A549 (cell line): ENCODE results near the gene RRAS2. TPM values are rescaled to one million over a fixed set of nuclear protein-coding genes. Genes with fewer than 3 reads are reported as not detected.
A peak's percentile ranks its signal among the peaks of the same experiment; 100 is the strongest.
"Not testable (repeated sequence)": the region's sequence is repeated elsewhere in the genome, so short reads cannot be mapped to it uniquely, and the experiment has no call there.

ENCODE experiments used
- ATAC-seq, 2 experiments: fragments of 200-7000 bp in 1 of 2; fragments of >200 bp in 1 of 2; cut with Nextera tagmentation in 1 of 2; cut with Tn5 transposase in 1 of 2; 3 replicates each; pipeline versions ENCODE4 v1.8.0 to v1.9.1; 2018 to 2020; ENCODE audit warnings: mild to moderate bottlenecking in 1 of 2, moderate library complexity in 1 of 2
- CTCF ChIA-PET: fragments of 300-600 bp; sonication (Branson Sonifier 250); formaldehyde crosslinking; extraction: SDS; loops from one replicate; lab custom pipeline; 2021; ENCODE audit warnings: antibody characterized with exemption, inconsistent platforms; lab: Yijun Ruan, JAX
- POLR2A ChIA-PET: fragments of 350-600 bp; formaldehyde crosslinking; extraction: SDS; loops from one replicate; lab custom pipeline; 2021; ENCODE audit warnings: antibody characterized with exemption, inconsistent platforms; lab: Yijun Ruan, JAX
- DNase-seq, 2 experiments: peaks; one replicate each; pipeline versions ENCODE4 v3.0.0 to v3.0.0-alpha.2; 2011 to 2016; ENCODE audit warnings: low read depth in 1 of 2, low spot score in 1 of 2
- FAIRE-seq: peaks from 2 replicates; lab custom pipeline; 2011; peaks lifted over from hg19 to GRCh38; lab: Jason Lieb, UNC
- H3K27ac ChIP-seq, 2 experiments: fragments of >200 bp; sonication (Bioruptor Twin); formaldehyde crosslinking; 3 replicates each; pipeline ENCODE4 v1.5.1; 2016 to 2017
- H3K4me1 ChIP-seq: fragments of >200 bp; sonication (Bioruptor Twin); formaldehyde crosslinking; 3 replicates; pipeline ENCODE4 v1.6.1; 2016
- H3K4me2 ChIP-seq: fragments of >200 bp; sonication (Bioruptor Twin); formaldehyde crosslinking; 3 replicates; pipeline ENCODE4 v1.6.1; 2016
- H3K4me3 ChIP-seq: fragments of >200 bp; sonication (Bioruptor Twin); formaldehyde crosslinking; 3 replicates; pipeline ENCODE4 v1.5.1; 2016
- H3K9me3 ChIP-seq: fragments of >200 bp; sonication (Bioruptor Twin); formaldehyde crosslinking; 3 replicates; pipeline ENCODE4 v1.6.1; 2016
- ATOH8 ChIP-seq: fragments of 250-450 bp; sonication (Bioruptor Pico); IDR thresholded peaks from 2 replicates; pipeline ENCODE4 v1.5.0; 2020; ENCODE audit warnings: low read depth, mild to moderate bottlenecking, moderate library complexity
- CHD2 ChIP-seq: fragments of 150-350 bp; IDR thresholded peaks from 2 replicates; pipeline ENCODE4 v1.6.1; 2014; ENCODE audit warnings: low read length; ENCODE audit not compliant: partially characterized antibody
- E2F6 ChIP-seq: IDR thresholded peaks from 2 replicates; pipeline ENCODE4 v1.6.1; 2012; ENCODE audit warnings: low read depth, borderline replicate concordance
- ELK1 ChIP-seq: fragments of 150-350 bp; IDR thresholded peaks from 2 replicates; pipeline ENCODE4 v1.6.1; 2014; ENCODE audit warnings: low read depth, mild to moderate bottlenecking, low read length
- FOXS1 ChIP-seq: fragments of 250-450 bp; sonication (Bioruptor Pico); IDR thresholded peaks from 2 replicates; pipeline ENCODE4 v1.5.0; 2020; ENCODE audit warnings: mild to moderate bottlenecking, moderate library complexity
- HDAC2 ChIP-seq: fragments of 200-600 bp; sonication (generic); IDR thresholded peaks from 2 replicates; pipeline ENCODE4 v1.6.1; 2016
- KDM1A ChIP-seq: fragments of 200-600 bp; sonication (generic); IDR thresholded peaks from 2 replicates; pipeline ENCODE4 v1.6.1; 2016; ENCODE audit warnings: low read depth, mild to moderate bottlenecking
- POLR2A ChIP-seq: IDR thresholded peaks from 2 replicates; pipeline ENCODE4 v1.6.1; 2012; ENCODE audit warnings: mild to moderate bottlenecking, low read length
- REST ChIP-seq: fragments of 200-600 bp; sonication (generic); IDR thresholded peaks from 2 replicates; pipeline ENCODE4 v1.6.1; 2016; ENCODE audit warnings: antibody characterized with exemption, mild to moderate bottlenecking, moderate library complexity
- RNF2 ChIP-seq: fragments of 200-600 bp; sonication (generic); IDR thresholded peaks from 2 replicates; pipeline ENCODE4 v1.6.1; 2016; ENCODE audit warnings: low read depth, mild to moderate bottlenecking, antibody characterized with exemption, moderate library complexity, borderline replicate concordance
- SREBF2 ChIP-seq: fragments of 450-650 bp; IDR thresholded peaks from 2 replicates; pipeline ENCODE4 v1.6.1; 2014; ENCODE audit warnings: mild to moderate bottlenecking, moderate library complexity
- WGBS: methylation state at CpG from one replicate; pipeline ENCODE4 v1.1.6; 2017; ENCODE audit errors: missing lambda C conversion rate; 5-methylcytosine and 5-hydroxymethylcytosine counted together
- polyA plus RNA-seq, 4 experiments: library from polyadenylated mRNA; depleted of rRNA in 3 of 4; stranded (reverse); fragments of >200 nt; fragmentation: RNase III in 1 of 4; extraction: RNeasy Plus Mini Kit Qiagen cat#74134 plus additional on column Dnase treatment in 1 of 4; gene quantifications; 2 replicates in 3 of 4; 3 replicates in 1 of 4; pipeline ENCODE4 v1.2.3, GENCODE V29; 2011 to 2017

Gene RRAS2
- polyA plus RNA-seq, 2 of the 4 experiments (the other 2 are of a cell fraction), result 37.9 to 48.2 TPM

- no peak for TF ChIP-seq REST
- TF ChIP-seq HDAC2, result no peak
- TF ChIP-seq KDM1A, result no peak
- no peak for TF ChIP-seq CHD2
- no peak for TF ChIP-seq ELK1
- no peak for TF ChIP-seq FOXS1 (CRISPR knock-in tag)
Observed at GRCh38 chr11:14359501-14360031, 583 bp upstream of the RRAS2 start (continued).

- H3K9me3 ChIP-seq, result no peaks in the 10 kb centered on the region
- H3K4me1 ChIP-seq, result peaks cover 12% of the 10 kb centered on the region; the same call in 2 of the 3 replicates
- H3K27ac ChIP-seq, result peak overlapping the region; percentile 86 to 99
- peak overlapping the region; percentile 84 for H3K4me3 ChIP-seq
- ATAC-seq, result peak; percentile 90 to 93
- no peak for FAIRE-seq
- TF ChIP-seq ATOH8 (CRISPR knock-in tag) (no peak), RNF2 (no peak), E2F6 (peak; percentile 38; the same call in 1 of the 2 replicates), POLR2A (peak; percentile 8; the same call in 1 of the 2 replicates)
- TF ChIP-seq, all 56 proteins: peak for 2
- peak; percentile 58 to 76 for DNase-seq
- CTCF ChIA-PET, result interaction anchor here (0.7 to 3.6 kb wide), 8 partner anchors 12 to 97 kb away, joined by 3 to 19 read pairs (median 5); no protein-coding TSS in a partner anchor
- H3K4me2 ChIP-seq, result peak overlapping the region; percentile 89
- POLR2A ChIA-PET, result interaction anchor here (0.5 to 1.4 kb wide), 13 partner anchors 10 to 97 kb away, joined by 3 to 10 read pairs (median 4); no protein-coding TSS in a partner anchor
- 0% methylated on average over 11 of the region's 73 CpGs for WGBS
Observed at GRCh38 chr11:14357881-14358728, 878 bp downstream of the RRAS2 start.

GRCh38 chr11:14356342-14356741 lies 2.6 kb downstream of the RRAS2 start:
- ATAC-seq, result no peak
- CTCF ChIA-PET, result interaction anchor here (1.0 to 3.6 kb wide), 2 partner anchors 62 to 99 kb away, joined by 3 to 14 read pairs; no protein-coding TSS in a partner anchor
- Histone ChIP-seq H3K4me3 (no peak overlapping the region), H3K27ac (no peak overlapping the region), H3K4me2 (peak overlapping the region; percentile 3; the same call in 1 of the 3 replicates), H3K9me3 (no peaks in the 10 kb centered on the region), H3K4me1 (peaks cover 12% of the 10 kb centered on the region; the same call in 2 of the 3 replicates)
- TF ChIP-seq SREBF2 (no peak), KDM1A (peak; percentile 80), HDAC2 (0 out of 2 replicates have a peak, but pooled peaks have one; percentile 0)
- POLR2A ChIA-PET, result no interaction called here
- WGBS, result 92% methylated on average over 2 of the region's 2 CpGs
- FAIRE-seq, result no peak
- DNase-seq, result no peak

GRCh38 chr11:14354604-14355003 lies 4.4 kb downstream of the RRAS2 start:
- CTCF ChIA-PET, H3K9me3 ChIP-seq, DNase-seq, FAIRE-seq, H3K4me3 ChIP-seq, ATAC-seq, H3K27ac ChIP-seq, H3K4me2 ChIP-seq: not testable (repeated sequence)
- POLR2A ChIA-PET, result interaction anchor here (1.0 kb wide), 1 partner anchor 46 kb away, joined by 3 read pairs; no protein-coding TSS in a partner anchor
- H3K4me1 ChIP-seq, result peaks cover 12% of the 10 kb centered on the region; the same call in 2 of the 3 replicates
- WGBS, result 88% methylated on average over 7 of the region's 7 CpGs
